SHP77 (cell line): ENCODE data around the gene OCLN.
"Not testable (repeated sequence)": the region's sequence is repeated elsewhere in the genome, so short reads cannot be mapped to it uniquely, and the experiment has no call there.

Experiments used
- DNase-seq, 2 experiments: peaks; one replicate each; lab custom pipeline; 2025; lab: John Stamatoyannopoulos, UW

Gene OCLN

DNA sequence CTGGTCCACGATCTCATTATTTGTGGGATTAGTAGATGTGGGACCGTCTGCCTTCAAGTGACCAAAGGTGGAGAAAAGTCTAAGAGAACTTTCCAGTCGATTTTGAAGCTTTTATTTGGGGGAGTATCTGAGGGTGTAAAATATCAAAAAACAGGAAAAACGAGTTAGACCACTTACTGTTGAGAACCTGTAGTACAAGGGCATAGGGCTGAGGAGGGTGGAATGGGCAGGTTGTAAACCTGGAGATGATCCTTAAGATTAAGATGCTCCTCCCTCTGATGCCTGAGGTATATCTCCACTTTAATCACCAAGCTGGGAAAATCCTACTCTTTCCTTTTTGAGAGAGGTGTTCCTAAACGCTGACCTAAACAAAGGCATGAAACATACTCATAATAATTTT, 35.4 kb downstream of the OCLN start:
- DNase-seq = no peak

DNA sequence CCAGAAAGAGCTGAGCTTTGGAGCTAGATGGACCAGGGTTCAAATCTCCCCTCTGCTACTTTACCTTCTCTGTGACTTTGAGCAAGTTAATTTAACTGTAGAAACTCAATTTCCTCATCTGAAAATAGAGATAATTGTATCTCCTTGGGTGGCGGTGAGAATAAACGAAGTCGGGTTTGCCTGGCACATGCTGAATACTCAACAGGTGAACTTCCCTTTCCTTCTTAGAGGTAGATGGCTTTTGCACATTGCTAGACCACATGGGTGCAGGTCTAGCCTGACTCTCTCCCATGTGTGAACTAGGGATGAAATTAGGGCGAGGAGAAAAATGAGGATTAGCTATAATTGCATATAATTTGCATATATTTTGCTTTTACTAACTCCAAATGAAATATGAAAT, 36.0 kb downstream of the OCLN start:
- no peak for DNase-seq

GRCh38 chr5:69530561-69531405, 38.2 kb downstream of the OCLN start:
- DNase-seq = no peak

GRCh38 chr5:69531406-69531801, 38.8 kb downstream of the OCLN start:
- DNase-seq = no peak

DNA sequence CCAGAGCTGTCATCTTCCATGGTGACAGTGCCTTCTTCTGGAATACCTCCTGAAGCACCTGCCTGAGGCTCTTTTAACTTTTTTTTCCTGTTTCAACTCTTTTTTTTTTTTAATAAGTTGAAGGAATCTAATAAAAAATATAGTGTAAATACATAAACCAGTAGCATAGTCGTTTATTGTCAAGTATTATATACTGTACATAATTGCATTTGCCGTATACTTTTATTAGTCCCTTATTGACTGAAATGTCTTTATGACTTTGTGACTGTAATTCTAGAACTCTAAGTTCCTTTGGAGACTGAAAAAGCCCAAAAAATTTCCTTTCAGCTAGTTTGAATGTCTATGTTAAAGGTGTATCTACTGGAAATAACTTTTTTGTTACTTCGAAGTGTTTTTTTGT, 45.3 kb downstream of the OCLN start:
- not testable (repeated sequence) for DNase-seq

GRCh38 chr5:69538735-69539134, 46.1 kb downstream of the OCLN start:
- DNase-seq = not testable (repeated sequence)

- DNase-seq = not testable (repeated sequence)
Measured at GRCh38 chr5:69541347-69541746, 48.8 kb downstream of the OCLN start.

DNA sequence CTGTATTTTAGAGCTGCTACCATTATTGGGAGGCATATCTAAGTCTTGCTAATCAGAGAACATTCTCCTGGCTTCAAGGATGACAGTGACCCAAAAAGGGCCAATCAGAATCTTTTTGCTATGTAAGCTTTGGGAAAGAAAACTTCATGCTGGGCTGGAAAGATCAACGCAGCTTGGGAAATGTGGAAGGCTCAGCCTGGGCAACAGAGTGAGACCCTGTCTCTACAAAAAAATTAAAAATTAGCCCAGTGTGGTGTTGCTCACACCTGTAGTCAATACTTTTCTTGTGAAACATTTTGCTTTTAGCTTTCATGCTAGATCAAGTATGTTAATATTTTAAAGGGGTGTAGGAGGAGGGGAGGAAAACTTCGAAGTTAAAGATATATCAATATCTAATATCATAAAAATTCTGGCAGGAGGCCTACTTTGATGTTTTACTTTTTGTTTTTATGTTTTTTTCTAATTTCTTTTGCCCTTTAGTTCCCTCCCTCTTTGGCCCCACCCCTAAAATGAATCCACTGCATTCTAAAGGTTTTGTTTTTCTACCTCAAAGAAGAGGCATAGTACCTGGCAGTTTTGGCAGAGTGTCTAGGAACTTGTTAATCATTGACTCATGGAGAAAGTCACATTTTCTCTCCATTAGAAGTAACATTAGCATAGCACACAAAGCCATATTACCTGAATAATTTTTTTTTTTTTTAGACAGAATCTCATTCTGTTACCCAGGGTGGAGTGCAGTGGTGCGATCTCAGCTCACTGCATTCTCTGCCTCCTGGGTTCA, 50.4 kb downstream of the OCLN start:
- not testable (repeated sequence) for DNase-seq

DNA sequence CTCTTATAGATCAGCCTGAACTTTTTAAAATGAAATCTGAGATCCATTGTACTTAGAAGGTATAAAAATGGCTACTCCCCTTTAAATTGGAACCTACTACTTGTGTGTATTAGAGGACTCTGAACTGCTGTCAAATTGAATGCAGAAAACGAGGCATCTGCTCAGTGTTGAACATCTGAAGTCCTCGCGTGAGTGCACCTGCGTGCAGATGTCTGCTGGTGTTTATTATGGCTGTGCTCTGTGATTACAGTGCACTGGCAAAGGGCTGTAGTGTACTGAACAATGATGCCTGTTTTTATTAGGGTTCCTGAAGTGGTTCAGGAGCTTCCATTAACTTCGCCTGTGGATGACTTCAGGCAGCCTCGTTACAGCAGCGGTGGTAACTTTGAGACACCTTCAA, 52.0 kb downstream of the OCLN start:
- DNase-seq = not testable (repeated sequence)

DNA sequence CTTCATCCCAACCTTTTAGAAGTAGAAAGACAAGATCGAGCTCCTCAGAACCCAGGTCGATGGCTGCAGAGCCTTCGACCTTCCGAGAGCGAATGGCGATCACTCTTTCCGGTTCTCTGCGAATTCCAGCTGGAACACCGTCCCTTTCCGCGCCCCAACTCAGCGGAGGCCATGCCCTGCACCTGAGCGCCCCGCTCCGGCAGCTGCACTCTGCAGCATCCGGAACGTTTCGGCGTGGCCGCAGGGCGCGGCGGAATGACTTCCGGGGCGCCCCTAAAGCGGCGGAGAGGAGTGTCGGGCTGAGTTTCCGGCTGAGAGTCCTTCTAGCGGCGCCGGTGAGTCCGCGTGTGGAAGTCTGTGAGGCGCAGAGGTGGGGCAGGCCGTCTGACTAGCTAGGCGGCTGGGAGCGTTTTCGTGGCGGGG, 67.3 kb downstream of the OCLN start, which contains the start of gene GTF2H2C:
TSS of gene GTF2H2C (plus strand) at position 284 of the 423 bp plus-strand sequence. CDS start 4,942 bp downstream, outside the sequence.
- DNase-seq = not testable (repeated sequence)

- not testable (repeated sequence) for DNase-seq
Measured at GRCh38 chr5:69560587-69561431, 68.2 kb downstream of the OCLN start.

- not testable (repeated sequence) for DNase-seq
Measured at GRCh38 chr5:69566172-69566571, 73.6 kb downstream of the OCLN start.

DNA sequence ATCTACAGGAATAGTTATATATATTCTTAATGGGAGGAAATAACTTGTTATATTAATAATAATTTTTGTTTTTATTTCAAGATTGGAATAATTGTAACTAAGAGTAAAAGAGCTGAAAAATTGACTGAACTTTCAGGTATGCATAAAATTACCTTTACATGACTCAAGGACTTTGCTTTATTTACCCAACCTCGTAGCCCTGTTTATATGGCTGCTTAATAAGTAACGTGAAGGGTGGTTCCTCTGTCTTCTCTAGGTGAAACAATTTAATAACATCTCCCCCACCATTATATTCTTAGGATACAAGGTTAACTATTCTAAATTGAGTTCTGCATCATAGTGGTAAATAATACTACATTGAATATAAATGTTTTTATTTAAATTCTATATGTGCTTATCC, 75.5 kb downstream of the OCLN start:
- DNase-seq = not testable (repeated sequence)

DNA sequence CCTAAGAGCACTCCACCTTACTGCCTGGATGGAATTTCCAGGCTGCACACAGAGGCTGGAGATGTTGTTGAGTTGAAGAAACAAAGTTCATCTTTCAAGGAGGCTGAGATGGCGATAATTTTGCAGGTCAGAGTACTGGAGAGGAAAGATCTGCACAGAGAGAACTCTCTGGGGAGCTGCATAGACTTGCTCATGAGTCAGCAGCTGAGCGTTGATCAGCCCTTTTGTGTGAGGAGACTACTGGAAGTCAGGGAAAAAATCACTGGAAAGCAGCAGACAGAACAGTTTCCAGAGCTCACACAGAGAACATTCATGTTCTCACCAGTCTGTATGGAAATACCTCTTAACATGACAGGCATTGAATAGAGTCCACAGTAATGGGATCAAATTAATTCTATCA, 90.8 kb downstream of the OCLN start:
- DNase-seq = not testable (repeated sequence)

DNA sequence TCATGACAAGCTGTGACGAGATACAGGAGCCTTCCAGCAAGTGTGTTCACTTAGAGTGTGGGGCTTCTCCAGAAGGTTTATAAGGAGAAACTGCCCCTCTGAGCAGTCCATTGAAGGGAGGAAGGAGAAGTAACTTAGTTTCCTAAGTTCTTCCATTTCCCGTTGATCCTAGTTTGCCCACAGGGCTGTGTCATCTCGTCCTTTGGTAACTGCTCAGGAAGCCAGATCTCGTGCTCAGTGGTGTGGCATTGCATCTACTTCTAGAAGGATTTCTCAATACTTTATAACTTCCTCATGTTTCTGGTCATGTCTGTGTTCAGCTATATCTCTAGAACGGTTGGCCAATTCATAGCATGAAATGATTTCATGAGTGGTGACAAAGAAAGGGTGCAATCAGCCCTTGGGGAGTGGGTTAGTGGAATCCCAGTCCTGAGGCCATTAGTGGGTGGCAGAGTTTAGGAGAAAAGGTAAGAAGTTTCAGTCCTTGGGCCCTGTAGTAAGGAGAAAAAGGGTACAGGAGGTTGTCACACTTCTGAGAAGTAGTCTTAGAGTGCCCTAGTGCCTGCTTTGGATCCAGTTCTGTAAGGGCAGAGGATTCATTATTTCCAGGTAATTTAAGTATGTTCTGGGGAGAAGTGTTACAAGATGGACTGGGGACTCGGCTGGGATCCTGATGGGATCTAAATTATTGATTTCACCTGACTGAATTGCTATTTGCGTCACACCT, 103.7 kb downstream of the OCLN start:
- DNase-seq = not testable (repeated sequence)

DNA sequence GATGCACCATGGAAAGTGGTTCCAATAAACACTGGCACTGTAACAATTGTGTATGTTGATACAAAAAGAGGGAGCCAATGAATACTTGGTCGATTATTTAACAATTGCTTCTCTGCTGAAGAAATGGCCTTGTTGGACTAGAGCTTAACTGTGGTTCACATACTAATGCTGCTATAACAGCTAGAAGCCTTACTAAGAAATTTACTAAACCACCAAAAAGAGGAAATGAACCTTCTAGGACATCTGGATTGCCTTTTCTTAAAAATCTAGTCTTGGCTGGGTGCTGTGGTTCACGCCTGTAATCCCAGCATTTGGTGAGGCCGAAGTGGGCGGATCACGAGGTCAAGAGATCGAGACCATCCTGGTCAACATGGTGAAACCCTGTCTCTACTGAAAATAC, 109.4 kb downstream of the OCLN start:
- not testable (repeated sequence) for DNase-seq

- not testable (repeated sequence) for DNase-seq
Measured at GRCh38 chr5:69606839-69607238, 114.2 kb downstream of the OCLN start.
